OCI-LY3 (cell line): ENCODE results near the gene TAC3.

Experiments used
- CTCF ChIP-seq: fragments of 200-600, 300-600 bp; sonication (generic); IDR thresholded peaks from 2 replicates; pipeline ENCODE4 v1.5.1; 2014; ENCODE audit warnings: antibody characterized with exemption, low read length, low read depth
- EZH2phosphoT487 ChIP-seq: fragments of 200-600 bp; shearing (Covaris generic); IDR thresholded peaks from 2 replicates; pipeline ENCODE4 v1.6.1; 2018; ENCODE audit warnings: antibody characterized with exemption, mixed run types, low read depth

- no peak for TF ChIP-seq CTCF
- TF ChIP-seq EZH2phosphoT487: no peak
Measured at GRCh38 chr12:57000393-57000792, 15.9 kb downstream of the TAC3 start.
